ENCODE measurements around the gene FXYD5. TPM values are rescaled to one million over a fixed set of nuclear protein-coding genes. Genes with fewer than 3 reads are reported as not detected.

FXYD5 gene
- total RNA-seq, 2 experiments from 2014 or later, result 82.1 to 147 TPM

- intact Hi-C loops (cut with micrococcal nuclease; ENCODE audit: unreplicated experiment), result no loop called here
- no peak overlapping the region for H3K27ac ChIP-seq (ENCODE audit: low read depth, low read length, poor library complexity, severe bottlenecking)
- H2AFZ ChIP-seq (ENCODE audit: low read length), result no peak overlapping the region
- BruUV-seq (replicated peaks), result no TSS peak
- no peaks in the 10 kb centered on the region for H3K79me2 ChIP-seq (ENCODE audit: insufficient read depth, low read depth, low read length)
- no peaks in the 10 kb centered on the region for H3K9me2 ChIP-seq (ENCODE audit: insufficient read depth, low read length)
- ChIA-PET CTCF (ENCODE audit: unreplicated experiment) (no interaction called here), POLR2A (no interaction called here)
- no peak overlapping the region for H3K4me3 ChIP-seq (ENCODE audit: low read depth, low read length, poor library complexity, severe bottlenecking)
- no peak for DNase-seq (ENCODE audit: low spot score)
- peaks cover 14% of the 10 kb centered on the region for H3K4me1 ChIP-seq (ENCODE audit: insufficient read depth, low read length, poor library complexity, severe bottlenecking)
- no peaks in the 10 kb centered on the region for H3K9me3 ChIP-seq (ENCODE audit: low read length)
- no peaks in the 10 kb centered on the region for H4K20me1 ChIP-seq (ENCODE audit: insufficient read depth, low read length)
- TF ChIP-seq EZH2phosphoT487 (IDR thresholded peaks at IDR 0.05; ENCODE audit: borderline replicate concordance, low read depth, low read length), result no peak
- TF ChIP-seq, protein P1, sequence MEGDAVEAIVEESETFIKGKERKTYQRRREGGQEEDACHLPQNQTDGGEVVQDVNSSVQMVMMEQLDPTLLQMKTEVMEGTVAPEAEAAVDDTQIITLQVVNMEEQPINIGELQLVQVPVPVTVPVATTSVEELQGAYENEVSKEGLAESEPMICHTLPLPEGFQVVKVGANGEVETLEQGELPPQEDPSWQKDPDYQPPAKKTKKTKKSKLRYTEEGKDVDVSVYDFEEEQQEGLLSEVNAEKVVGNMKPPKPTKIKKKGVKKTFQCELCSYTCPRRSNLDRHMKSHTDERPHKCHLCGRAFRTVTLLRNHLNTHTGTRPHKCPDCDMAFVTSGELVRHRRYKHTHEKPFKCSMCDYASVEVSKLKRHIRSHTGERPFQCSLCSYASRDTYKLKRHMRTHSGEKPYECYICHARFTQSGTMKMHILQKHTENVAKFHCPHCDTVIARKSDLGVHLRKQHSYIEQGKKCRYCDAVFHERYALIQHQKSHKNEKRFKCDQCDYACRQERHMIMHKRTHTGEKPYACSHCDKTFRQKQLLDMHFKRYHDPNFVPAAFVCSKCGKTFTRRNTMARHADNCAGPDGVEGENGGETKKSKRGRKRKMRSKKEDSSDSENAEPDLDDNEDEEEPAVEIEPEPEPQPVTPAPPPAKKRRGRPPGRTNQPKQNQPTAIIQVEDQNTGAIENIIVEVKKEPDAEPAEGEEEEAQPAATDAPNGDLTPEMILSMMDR (conservative IDR thresholded peaks at IDR 0.05; ENCODE audit: low read length), result no peak
- no peaks in the 10 kb centered on the region for H3K36me3 ChIP-seq (ENCODE audit: insufficient read depth, low read length)
- H3K4me2 ChIP-seq (ENCODE audit: low read length), result no peak overlapping the region
These were observed 44.9 kb downstream of the FXYD5 start for GRCh38 chr19:35199481-35199880.

DNA sequence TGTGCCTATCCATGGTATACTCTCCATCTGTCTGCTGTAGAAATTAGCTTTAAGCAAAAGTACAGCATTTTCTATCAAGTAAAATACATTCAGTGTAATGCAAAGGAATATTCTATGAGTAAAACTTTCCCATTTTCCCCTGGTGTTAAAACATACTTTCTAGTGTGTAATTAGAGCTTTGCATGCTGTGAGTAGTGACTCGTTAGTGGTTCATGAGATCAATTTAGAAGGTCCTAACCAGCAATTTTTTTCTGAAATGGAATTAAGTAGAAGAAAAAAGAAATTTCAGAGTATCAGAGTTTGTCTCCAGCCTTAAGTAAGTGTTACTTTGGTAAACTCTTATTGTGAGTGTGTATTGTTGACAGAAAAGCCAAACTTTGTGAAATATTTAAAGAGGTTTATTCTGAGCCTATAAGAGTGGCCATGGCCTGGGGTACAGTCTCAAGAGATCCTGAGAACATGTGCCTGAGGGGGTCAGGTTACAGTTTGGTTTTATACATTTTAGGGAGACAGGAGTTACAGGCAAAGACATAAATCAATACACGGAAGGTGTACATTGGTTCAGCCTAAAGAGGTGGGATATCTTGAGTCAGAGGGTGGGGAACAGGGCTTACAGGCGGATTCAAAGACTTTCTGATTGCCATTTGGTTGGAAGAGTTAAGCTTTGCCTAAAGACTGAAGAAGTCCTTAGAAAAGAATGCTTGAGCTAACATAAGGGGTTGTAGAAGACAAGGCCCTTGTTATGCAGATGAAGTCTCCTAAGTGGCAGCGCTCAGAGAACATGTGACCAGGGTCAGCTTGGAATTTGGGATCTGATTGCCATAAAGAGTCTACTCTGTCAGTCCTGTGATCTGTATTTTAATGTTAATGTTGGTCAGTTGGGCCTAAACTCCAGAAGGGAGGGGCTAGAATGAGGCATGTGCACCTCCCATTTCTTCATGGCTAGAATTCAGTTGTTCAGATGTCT is 48.5 kb downstream of the FXYD5 start:
- Histone ChIP-seq H3K4me1 (ENCODE audit: insufficient read depth, low read length, poor library complexity, severe bottlenecking) (peaks cover 50% of the 10 kb centered on the region), H3K36me3 (ENCODE audit: insufficient read depth, low read length) (no peaks in the 10 kb centered on the region), H3K4me3 (ENCODE audit: low read depth, low read length, poor library complexity, severe bottlenecking) (no peak overlapping the region), H3K4me2 (ENCODE audit: low read length) (no peak overlapping the region), H3K79me2 (ENCODE audit: insufficient read depth, low read depth, low read length) (no peaks in the 10 kb centered on the region), H3K27ac (ENCODE audit: low read depth, low read length, poor library complexity, severe bottlenecking) (no peak overlapping the region), H3K9me3 (ENCODE audit: low read length) (peaks cover 1% of the 10 kb centered on the region; the same call in 1 of the 2 replicates), H4K20me1 (ENCODE audit: insufficient read depth, low read length) (no peaks in the 10 kb centered on the region), H2AFZ (ENCODE audit: low read length) (peak overlapping the region; percentile 60; the same call in 1 of the 2 replicates), H3K9me2 (ENCODE audit: insufficient read depth, low read length) (no peaks in the 10 kb centered on the region)
- intact Hi-C loops (cut with micrococcal nuclease; ENCODE audit: unreplicated experiment), result no loop called here
- no TSS peak for BruUV-seq (replicated peaks)
- CTCF ChIA-PET (ENCODE audit: unreplicated experiment), result interaction anchor here (0.6 kb wide), 1 partner anchor 34 kb away, joined by 3 read pairs; no protein-coding TSS in a partner anchor
- no peak for DNase-seq (ENCODE audit: low spot score)
- TF ChIP-seq, protein P1 (conservative IDR thresholded peaks at IDR 0.05; ENCODE audit: low read length), result no peak
- no peak for TF ChIP-seq EZH2phosphoT487 (IDR thresholded peaks at IDR 0.05; ENCODE audit: borderline replicate concordance, low read depth, low read length)
- POLR2A ChIA-PET, result interaction anchor here (0.5 to 1.1 kb wide), 4 partner anchors 19 to 99 kb away, joined by 3 to 7 read pairs (median 3); no protein-coding TSS in a partner anchor
